ENCODE measurements around the gene YTHDF1.

The YTHDF1 gene

GRCh38 chr20:63254606-63255384 is 38.9 kb upstream of the YTHDF1 start (continued):
- TF ChIP-seq, protein P1, sequence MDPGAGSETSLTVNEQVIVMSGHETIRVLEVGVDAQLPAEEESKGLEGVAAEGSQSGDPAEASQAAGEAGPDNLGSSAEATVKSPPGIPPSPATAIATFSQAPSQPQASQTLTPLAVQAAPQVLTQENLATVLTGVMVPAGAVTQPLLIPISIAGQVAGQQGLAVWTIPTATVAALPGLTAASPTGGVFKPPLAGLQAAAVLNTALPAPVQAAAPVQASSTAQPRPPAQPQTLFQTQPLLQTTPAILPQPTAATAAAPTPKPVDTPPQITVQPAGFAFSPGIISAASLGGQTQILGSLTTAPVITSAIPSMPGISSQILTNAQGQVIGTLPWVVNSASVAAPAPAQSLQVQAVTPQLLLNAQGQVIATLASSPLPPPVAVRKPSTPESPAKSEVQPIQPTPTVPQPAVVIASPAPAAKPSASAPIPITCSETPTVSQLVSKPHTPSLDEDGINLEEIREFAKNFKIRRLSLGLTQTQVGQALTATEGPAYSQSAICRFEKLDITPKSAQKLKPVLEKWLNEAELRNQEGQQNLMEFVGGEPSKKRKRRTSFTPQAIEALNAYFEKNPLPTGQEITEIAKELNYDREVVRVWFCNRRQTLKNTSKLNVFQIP (CRISPR knock-in tag; IDR thresholded peaks at IDR 0.05; ENCODE audit: borderline replicate concordance, low read depth): no peak
- TF ChIP-seq, protein P2, sequence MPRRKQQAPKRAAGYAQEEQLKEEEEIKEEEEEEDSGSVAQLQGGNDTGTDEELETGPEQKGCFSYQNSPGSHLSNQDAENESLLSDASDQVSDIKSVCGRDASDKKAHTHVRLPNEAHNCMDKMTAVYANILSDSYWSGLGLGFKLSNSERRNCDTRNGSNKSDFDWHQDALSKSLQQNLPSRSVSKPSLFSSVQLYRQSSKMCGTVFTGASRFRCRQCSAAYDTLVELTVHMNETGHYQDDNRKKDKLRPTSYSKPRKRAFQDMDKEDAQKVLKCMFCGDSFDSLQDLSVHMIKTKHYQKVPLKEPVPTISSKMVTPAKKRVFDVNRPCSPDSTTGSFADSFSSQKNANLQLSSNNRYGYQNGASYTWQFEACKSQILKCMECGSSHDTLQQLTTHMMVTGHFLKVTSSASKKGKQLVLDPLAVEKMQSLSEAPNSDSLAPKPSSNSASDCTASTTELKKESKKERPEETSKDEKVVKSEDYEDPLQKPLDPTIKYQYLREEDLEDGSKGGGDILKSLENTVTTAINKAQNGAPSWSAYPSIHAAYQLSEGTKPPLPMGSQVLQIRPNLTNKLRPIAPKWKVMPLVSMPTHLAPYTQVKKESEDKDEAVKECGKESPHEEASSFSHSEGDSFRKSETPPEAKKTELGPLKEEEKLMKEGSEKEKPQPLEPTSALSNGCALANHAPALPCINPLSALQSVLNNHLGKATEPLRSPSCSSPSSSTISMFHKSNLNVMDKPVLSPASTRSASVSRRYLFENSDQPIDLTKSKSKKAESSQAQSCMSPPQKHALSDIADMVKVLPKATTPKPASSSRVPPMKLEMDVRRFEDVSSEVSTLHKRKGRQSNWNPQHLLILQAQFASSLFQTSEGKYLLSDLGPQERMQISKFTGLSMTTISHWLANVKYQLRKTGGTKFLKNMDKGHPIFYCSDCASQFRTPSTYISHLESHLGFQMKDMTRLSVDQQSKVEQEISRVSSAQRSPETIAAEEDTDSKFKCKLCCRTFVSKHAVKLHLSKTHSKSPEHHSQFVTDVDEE (CRISPR knock-in tag; IDR thresholded peaks at IDR 0.05): no peak
- TF ChIP-seq BACH2 (CRISPR knock-in tag; IDR thresholded peaks at IDR 0.05; ENCODE audit: borderline replicate concordance) (no peak), ZNF8 (CRISPR knock-in tag; IDR thresholded peaks at IDR 0.05) (no peak), SNAI2 (CRISPR knock-in tag; IDR thresholded peaks at IDR 0.05) (no peak)

DNA sequence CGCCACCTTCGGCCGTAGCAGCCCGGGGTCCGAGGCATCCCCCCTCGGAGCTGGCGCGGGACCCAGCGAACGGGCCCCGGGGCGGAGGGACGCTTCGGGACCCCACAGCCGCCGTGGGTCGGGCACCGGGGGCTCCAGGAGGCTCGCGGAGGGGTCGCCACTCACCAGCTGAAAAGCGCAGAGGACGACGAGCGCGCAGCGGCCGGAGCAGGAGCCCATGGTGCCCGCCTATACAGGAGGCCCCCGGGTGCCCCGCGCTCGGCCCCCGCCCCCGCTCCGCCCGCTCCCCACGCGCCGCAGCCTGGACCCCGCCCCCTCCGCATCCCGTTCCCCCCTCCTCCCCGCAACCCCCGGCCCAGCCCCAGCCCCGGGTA is 38.3 kb upstream of the YTHDF1 start, which contains the start of gene NKAIN4:
Gene NKAIN4, minus strand, starts transcription at position 232 of the 374 bp plus-strand sequence. Its CDS starts 13 bp downstream, at position 219.
- TF ChIP-seq ISL1 (CRISPR knock-in tag; IDR thresholded peaks at IDR 0.05) (no peak), PATZ1 (CRISPR knock-in tag; IDR thresholded peaks at IDR 0.05; ENCODE audit: borderline replicate concordance) (no peak), ZFP3 (CRISPR knock-in tag; IDR thresholded peaks at IDR 0.05) (no peak), TOX (CRISPR knock-in tag; IDR thresholded peaks at IDR 0.05; ENCODE audit: borderline replicate concordance) (no peak), ARNTL (CRISPR knock-in tag; IDR thresholded peaks at IDR 0.05; ENCODE audit: borderline replicate concordance, low read depth) (no peak), TCF4 (CRISPR knock-in tag; IDR thresholded peaks at IDR 0.05; ENCODE audit: borderline replicate concordance) (no peak), ZC3H10 (CRISPR knock-in tag; IDR thresholded peaks at IDR 0.05) (no peak)

GRCh38 chr20:63253438-63254231 is 37.7 kb upstream of the YTHDF1 start:
- ATAC-seq: no peak; the same call in 2 of the 3 replicates
- TF ChIP-seq ZFP3 (CRISPR knock-in tag; IDR thresholded peaks at IDR 0.05): no peak

More for the DNA sequence above, 38.3 kb upstream of the YTHDF1 start, which contains the start of gene NKAIN4:
- no peak for ATAC-seq

DNA sequence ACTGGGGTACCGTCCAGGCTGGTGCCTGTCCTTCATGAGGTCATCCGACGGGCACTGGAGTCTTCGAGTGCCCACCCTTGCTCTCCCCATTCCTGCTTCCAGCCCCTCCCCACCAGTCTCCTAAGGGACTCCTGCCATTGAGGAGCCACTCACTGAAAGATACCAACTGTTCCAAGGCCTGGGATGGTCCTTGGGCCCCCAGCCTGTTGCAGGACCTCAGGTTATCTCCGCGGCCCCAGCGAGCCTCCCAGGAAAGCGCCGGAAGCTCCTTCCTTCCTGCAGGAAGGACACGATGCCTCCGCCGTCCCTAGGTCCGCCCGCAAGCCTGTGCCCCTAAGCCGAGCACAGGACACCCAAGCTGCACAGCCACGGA is 37.1 kb upstream of the YTHDF1 start:
- ATAC-seq: no peak; the same call in 1 of the 3 replicates
- no peak for TF ChIP-seq ZNF8 (CRISPR knock-in tag; IDR thresholded peaks at IDR 0.05)
- no peak for TF ChIP-seq PATZ1 (CRISPR knock-in tag; IDR thresholded peaks at IDR 0.05; ENCODE audit: borderline replicate concordance)
- no peak for TF ChIP-seq ZFP3 (CRISPR knock-in tag; IDR thresholded peaks at IDR 0.05)
- no peak for TF ChIP-seq ESRRG (CRISPR knock-in tag; IDR thresholded peaks at IDR 0.05)
- no peak for TF ChIP-seq ZC3H10 (CRISPR knock-in tag; IDR thresholded peaks at IDR 0.05)
- TF ChIP-seq ZFP30 (CRISPR knock-in tag; IDR thresholded peaks at IDR 0.05): no peak
- TF ChIP-seq, protein P1 (CRISPR knock-in tag; IDR thresholded peaks at IDR 0.05; ENCODE audit: borderline replicate concordance, low read depth): no peak
- no peak for TF ChIP-seq ISL1 (CRISPR knock-in tag; IDR thresholded peaks at IDR 0.05)
- TF ChIP-seq GLIS3 (CRISPR knock-in tag; IDR thresholded peaks at IDR 0.05): no peak
- no peak for TF ChIP-seq CREB5 (CRISPR knock-in tag; IDR thresholded peaks at IDR 0.05; ENCODE audit: low read depth)
- TF ChIP-seq CSDC2 (CRISPR knock-in tag; IDR thresholded peaks at IDR 0.05): no peak
- no peak for TF ChIP-seq TCF4 (CRISPR knock-in tag; IDR thresholded peaks at IDR 0.05; ENCODE audit: borderline replicate concordance)
- no peak for TF ChIP-seq ZNF565 (CRISPR knock-in tag; conservative IDR thresholded peaks at IDR 0.05; ENCODE audit: low read depth)
- TF ChIP-seq RARB (CRISPR knock-in tag; IDR thresholded peaks at IDR 0.05): no peak
- TF ChIP-seq ZNF70 (CRISPR knock-in tag; IDR thresholded peaks at IDR 0.05): no peak
- TF ChIP-seq SNAI2 (CRISPR knock-in tag; IDR thresholded peaks at IDR 0.05): no peak
- no peak for TF ChIP-seq ARNTL (CRISPR knock-in tag; IDR thresholded peaks at IDR 0.05; ENCODE audit: borderline replicate concordance, low read depth)
- no peak for TF ChIP-seq TOX (CRISPR knock-in tag; IDR thresholded peaks at IDR 0.05; ENCODE audit: borderline replicate concordance)
- TF ChIP-seq BACH2 (CRISPR knock-in tag; IDR thresholded peaks at IDR 0.05; ENCODE audit: borderline replicate concordance): no peak
- TF ChIP-seq OSR1 (CRISPR knock-in tag; IDR thresholded peaks at IDR 0.05): no peak
